GM21515 (cell line): ENCODE measurements around the gene YTHDF1.
"Not testable (repeated sequence)": the region's sequence is repeated elsewhere in the genome, so short reads cannot be mapped to it uniquely, and the experiment has no call there.

Experiments used
- ATAC-seq: cut with Tn5 transposase; IDR thresholded peaks from one replicate; pipeline ENCODE4 v1.9.1; 2021; ENCODE audit not compliant: unreplicated experiment

Gene YTHDF1

GRCh38 chr20:63158845-63159244 is 57.1 kb downstream of the YTHDF1 start:
- no peak for ATAC-seq

GRCh38 chr20:63158352-63158751 is 57.6 kb downstream of the YTHDF1 start:
- ATAC-seq, result no peak

- not testable (repeated sequence) for ATAC-seq
Observed at GRCh38 chr20:63157431-63157830, 58.5 kb downstream of the YTHDF1 start.

GRCh38 chr20:63156221-63156671 is 59.7 kb downstream of the YTHDF1 start:
- no peak for ATAC-seq

GRCh38 chr20:63155266-63156165 is 60.4 kb downstream of the YTHDF1 start:
- ATAC-seq, result no peak

GRCh38 chr20:63154395-63154794 is 61.5 kb downstream of the YTHDF1 start:
- ATAC-seq, result no peak

GRCh38 chr20:63153254-63154221 is 62.4 kb downstream of the YTHDF1 start:
- no peak for ATAC-seq

- no peak for ATAC-seq
Observed at GRCh38 chr20:63152322-63153253, 63.3 kb downstream of the YTHDF1 start.

GRCh38 chr20:63151554-63152321 is 64.2 kb downstream of the YTHDF1 start:
- ATAC-seq, result no peak

- ATAC-seq, result no peak
Observed at GRCh38 chr20:63150911-63151531, 64.9 kb downstream of the YTHDF1 start.

GRCh38 chr20:63150391-63150898 is 65.5 kb downstream of the YTHDF1 start:
- ATAC-seq, result no peak

GRCh38 chr20:63149531-63150192 is 66.3 kb downstream of the YTHDF1 start:
- no peak for ATAC-seq

- ATAC-seq, result no peak
Observed at GRCh38 chr20:63148696-63149095, 67.2 kb downstream of the YTHDF1 start.

GRCh38 chr20:63147532-63147931 is 68.4 kb downstream of the YTHDF1 start:
- ATAC-seq, result no peak
